H1 (cell line): ENCODE measurements around the gene MYOCD.

Source experiments
- BRCA1 ChIP-seq: IDR thresholded peaks from 2 replicates; pipeline ENCODE4 v1.6.1; 2012; ENCODE audit warnings: low read depth, low read length, improper control_type of control experiment
- CBX5 ChIP-seq: fragments of 300-800, 300-1000 bp; sonication (generic); IDR thresholded peaks from 2 replicates; pipeline ENCODE4 v1.7.1; 2016; ENCODE audit warnings: antibody characterized with exemption, low read length, low read depth
- CHD1 ChIP-seq: IDR thresholded peaks from 2 replicates; pipeline ENCODE4 v1.6.1; 2012; ENCODE audit warnings: low read depth, low read length, improper control_type of control experiment
- EZH2 ChIP-seq: fragments of 200-600 bp; sonication (generic); IDR thresholded peaks from 2 replicates; pipeline ENCODE4 v1.7.1; 2012; ENCODE audit warnings: low read depth, mild to moderate bottlenecking, moderate library complexity, low read length, inconsistent platforms; ENCODE audit not compliant: severe bottlenecking
- POLR2A ChIP-seq, 2 experiments: IDR thresholded peaks; 1 replicate in 1 of 2; 2 replicates in 1 of 2; pipeline ENCODE4 v1.6.1; 2011; ENCODE audit warnings: low read depth in 2 of 2, low read length in 2 of 2, mild to moderate bottlenecking in 2 of 2; ENCODE audit errors: control extremely low read depth in 1 of 2
- TEAD4 ChIP-seq: IDR thresholded peaks from 2 replicates; pipeline ENCODE4 v1.6.1; 2012; ENCODE audit warnings: low read depth, low read length, inconsistent platforms, mixed read lengths
- YY1 ChIP-seq: IDR thresholded peaks from 2 replicates; pipeline ENCODE4 v1.6.1; 2011; ENCODE audit warnings: low read depth, mild to moderate bottlenecking, low read length
- TF ChIP-seq, protein P1 (sequence below), 3 experiments: IDR thresholded peaks; 1 replicate in 2 of 3; 2 replicates in 1 of 3; pipeline versions ENCODE4 v1.5.1 to v1.6.1; 2011; ENCODE audit warnings: low read length in 3 of 3, mild to moderate bottlenecking in 3 of 3, inconsistent platforms in 2 of 3, low read depth in 1 of 3, moderate library complexity in 1 of 3; ENCODE audit not compliant: insufficient read depth in 1 of 3; ENCODE audit errors: control extremely low read depth in 1 of 3

DNA sequence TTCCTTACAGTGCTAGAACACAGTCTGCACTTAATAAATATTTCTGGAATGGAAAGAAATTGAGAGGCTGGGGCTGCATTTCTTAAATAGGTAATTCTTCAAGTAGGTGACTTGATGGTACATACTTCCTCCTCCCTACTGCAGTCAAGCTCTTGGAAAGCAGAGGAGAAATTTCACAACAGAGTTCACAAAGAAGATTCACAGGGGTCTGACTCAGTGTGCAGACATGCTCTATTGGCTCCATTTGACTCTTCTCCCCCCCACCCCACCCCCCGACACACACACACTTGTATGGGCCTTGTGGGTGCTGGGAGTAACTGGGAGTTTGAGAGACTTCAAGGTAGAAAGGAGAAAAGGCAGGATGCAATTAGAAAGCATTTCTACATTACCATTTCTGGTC, 6.2 kb upstream of the MYOCD start:
- TF ChIP-seq YY1: no peak
- TF ChIP-seq CHD1: no peak
- no peak for TF ChIP-seq TEAD4
- no peak for TF ChIP-seq EZH2
- TF ChIP-seq, protein P1, sequence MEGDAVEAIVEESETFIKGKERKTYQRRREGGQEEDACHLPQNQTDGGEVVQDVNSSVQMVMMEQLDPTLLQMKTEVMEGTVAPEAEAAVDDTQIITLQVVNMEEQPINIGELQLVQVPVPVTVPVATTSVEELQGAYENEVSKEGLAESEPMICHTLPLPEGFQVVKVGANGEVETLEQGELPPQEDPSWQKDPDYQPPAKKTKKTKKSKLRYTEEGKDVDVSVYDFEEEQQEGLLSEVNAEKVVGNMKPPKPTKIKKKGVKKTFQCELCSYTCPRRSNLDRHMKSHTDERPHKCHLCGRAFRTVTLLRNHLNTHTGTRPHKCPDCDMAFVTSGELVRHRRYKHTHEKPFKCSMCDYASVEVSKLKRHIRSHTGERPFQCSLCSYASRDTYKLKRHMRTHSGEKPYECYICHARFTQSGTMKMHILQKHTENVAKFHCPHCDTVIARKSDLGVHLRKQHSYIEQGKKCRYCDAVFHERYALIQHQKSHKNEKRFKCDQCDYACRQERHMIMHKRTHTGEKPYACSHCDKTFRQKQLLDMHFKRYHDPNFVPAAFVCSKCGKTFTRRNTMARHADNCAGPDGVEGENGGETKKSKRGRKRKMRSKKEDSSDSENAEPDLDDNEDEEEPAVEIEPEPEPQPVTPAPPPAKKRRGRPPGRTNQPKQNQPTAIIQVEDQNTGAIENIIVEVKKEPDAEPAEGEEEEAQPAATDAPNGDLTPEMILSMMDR (IDR thresholded peaks at IDR 0.05; ENCODE audit: control extremely low read depth in 1 of 3, insufficient read depth in 1 of 3, low read depth in 1 of 3, low read length in 3 of 3): no peak
- no peak for TF ChIP-seq BRCA1
- no peak for TF ChIP-seq POLR2A (IDR thresholded peaks at IDR 0.05; ENCODE audit: control extremely low read depth in 1 of 2, low read depth in 2 of 2, low read length in 2 of 2)
- TF ChIP-seq CBX5: no peak
